C1 segment of cervical spinal cord (tissue), 14 donors: Measurements from ENCODE around the gene G6PC3.
A peak's percentile ranks its signal among the peaks of the same experiment; 100 is the strongest.
"Not testable (repeated sequence)": the region's sequence is repeated elsewhere in the genome, so short reads cannot be mapped to it uniquely, and the experiment has no call there.

Source experiments
- DNase-seq, 14 donors: peaks; one replicate each; lab custom pipeline; 2025; lab: John Stamatoyannopoulos, UW

Gene G6PC3

DNA sequence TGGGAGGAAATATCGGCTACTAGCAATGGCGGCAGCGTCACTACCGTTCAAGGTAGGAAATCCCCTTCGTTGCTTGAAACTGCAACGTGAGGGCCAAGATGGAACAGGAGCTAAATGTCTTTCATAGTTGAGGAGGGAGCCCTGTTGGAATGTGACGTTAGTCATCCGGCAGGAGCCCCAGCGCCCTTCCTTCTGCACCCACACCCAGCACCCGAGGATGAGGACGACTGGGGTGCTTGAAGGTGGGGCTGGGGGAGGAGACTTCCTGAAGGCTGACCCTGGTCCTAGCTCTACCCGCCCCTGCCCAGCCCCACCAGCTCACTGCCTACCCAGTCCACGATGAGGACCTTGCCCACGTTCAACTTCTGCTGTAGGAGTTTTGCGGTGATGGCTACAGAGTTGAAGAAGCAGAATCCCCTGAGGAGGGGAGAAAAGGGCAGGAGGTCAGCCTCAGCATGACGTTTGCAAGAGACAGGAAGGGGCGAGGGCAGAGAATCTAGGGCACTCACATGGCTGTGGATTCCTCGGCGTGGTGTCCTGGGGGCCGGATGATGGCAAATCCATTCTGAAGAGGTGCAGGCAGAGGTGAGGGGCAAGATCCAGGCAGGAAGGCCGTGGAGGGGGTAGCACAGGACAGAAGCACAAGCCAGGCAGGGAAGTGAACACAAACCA is 11.9 kb downstream of the G6PC3 start:
- no peak for DNase-seq

DNA sequence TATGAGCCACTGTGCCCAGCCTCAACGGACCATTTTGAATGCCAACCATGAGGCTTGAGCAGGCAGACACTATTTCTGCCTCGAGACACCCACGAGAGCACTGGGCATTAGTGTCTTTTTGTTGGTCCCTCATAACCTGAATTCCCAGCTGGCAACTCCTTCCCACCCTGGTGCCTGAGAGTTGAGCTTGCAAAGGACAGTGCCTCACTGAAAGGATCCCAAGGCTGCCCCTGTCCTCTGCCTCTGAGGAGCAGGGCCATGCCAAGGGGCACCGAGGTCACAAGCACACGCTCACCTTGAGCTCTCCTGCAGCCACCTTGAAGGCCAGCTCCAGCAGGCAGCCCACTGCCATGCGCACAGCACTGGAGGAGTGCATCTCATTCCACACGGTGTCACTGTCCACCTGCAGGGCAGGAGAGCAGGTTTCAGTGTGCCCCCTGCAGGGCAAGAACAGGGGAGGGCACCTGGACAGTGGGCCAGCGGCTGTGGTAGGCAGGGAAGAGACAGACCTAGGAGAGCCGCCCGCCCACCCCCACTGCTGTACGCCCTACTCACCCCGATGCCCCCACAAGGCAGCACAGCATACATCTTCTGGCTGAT is 12.8 kb downstream of the G6PC3 start:
- DNase-seq: no peak

DNA sequence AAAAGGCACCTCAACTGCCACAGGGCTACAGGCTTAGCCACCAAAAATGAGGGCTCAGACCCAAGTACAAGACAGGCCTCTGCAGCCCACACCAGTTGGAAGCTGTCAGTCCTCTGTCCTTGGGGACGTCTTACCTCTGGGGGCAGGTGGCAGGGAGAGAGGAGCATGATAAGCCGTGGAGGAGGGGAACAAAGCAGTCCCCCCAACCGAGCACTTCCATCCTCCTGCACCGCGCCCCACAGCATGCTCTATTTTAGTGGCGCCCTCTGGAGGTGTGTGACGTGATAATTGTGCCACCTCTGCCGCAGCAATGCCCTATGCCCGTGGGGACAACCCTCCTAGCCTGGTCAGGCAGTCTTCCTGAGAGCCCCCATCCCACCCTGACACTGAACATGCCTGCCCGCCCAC is 13.6 kb downstream of the G6PC3 start:
- no peak for DNase-seq

DNA sequence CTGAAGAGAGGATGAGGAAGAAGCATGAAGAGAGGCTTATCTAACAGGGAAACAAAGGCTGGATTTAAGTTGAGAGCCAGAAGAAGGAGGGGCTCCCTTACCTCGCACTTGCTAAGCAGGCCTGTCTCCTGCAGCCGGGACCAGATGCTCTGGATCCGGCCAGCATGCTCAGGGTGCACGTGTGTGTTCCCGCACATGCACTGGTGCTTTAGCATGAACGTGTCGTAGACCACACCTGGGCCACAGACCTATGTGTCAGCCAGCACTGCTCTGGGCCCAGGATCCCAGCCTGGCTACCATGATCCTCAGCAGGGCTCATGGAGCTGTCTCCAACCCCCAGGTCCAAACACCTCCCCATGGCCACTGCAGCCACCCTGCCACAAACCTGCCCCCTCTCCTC is 14.4 kb downstream of the G6PC3 start:
- DNase-seq: no peak

DNA sequence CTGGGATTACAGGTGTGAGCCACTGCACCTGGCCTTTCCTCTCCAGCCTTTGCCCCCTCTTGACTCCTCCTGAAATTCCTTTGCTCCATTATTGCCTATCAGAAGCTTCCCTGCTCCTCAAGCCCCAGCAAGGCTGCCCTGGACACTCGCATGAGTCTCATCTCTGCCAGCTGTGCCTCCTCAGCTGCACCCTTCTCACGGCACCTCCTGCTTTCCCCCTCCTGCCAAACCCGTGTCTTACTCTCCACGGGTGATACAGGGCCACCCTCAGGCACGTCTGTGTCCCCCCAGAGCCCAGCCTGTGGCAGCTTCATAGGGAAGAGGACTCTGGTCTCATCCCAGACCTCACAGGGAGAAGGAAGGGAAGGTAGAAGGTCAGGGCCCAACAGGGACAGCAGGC is 15.4 kb downstream of the G6PC3 start:
- no peak for DNase-seq

DNA sequence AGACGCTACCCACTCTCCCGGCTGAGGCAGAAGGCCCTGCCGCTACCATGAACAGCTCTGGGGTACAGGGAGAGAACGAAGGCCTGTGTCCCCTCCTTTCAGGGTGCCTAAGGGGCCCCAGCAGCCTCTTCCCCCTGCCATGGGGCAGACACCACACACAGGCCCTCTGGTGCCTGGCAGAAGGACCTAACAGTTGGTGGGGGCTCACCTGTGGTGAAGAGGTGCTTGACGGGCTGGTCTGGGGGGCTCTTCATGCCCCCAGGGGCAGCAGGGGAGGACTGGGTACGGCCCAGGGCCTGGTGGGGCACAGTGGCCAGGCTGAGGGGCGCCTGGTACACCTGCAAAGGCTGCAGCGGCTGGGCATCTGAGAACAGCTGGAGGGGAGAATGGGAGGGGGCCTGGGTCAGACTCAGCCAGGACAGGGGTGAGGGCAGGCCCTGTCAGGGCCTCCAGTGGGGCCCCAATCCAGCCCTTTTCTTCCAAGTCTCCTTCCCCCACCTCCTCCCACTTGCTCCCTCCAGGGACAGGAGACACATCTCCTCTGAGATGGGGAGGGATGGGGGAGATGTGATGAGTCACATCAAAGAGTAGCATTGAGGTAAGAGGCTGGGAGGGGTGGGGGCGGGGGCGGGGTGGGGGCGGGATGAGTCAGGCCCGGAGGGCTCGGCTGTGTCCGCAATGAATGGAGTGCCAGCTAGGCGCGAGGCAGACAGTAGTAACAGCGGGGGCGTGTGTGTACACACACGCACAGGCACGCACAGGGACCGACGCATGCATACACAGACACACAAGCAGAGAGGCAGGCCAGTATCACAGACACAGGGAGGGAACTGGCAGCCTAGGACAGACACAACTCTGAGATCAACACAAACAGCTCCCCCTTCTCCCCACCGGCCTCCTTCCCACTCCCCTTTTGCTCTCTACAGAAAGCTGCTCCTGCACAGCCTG is 16.1 kb downstream of the G6PC3 start:
- DNase-seq: peak in 2 of 14 donors; percentile 60 to 81

DNA sequence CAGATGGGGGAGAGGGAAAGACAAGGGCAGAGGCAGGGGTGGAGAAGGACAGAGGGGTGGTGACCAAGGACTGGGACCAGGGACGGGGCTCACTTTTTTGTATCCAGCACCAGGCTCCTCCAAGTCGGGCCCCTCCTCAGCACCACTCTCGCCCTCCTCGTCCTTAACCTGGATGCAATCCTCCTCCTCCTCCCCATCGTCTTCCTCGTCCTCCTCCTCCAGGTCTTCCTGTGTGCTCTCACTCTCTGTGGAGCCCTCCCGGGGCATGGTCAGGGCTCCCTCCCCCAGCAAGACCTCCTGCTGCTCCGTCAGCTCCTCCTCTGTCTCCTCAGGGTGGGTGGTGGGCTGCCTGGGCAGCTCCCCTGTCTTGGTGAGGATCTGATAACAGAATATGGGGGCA is 16.8 kb downstream of the G6PC3 start:
- no peak for DNase-seq

DNA sequence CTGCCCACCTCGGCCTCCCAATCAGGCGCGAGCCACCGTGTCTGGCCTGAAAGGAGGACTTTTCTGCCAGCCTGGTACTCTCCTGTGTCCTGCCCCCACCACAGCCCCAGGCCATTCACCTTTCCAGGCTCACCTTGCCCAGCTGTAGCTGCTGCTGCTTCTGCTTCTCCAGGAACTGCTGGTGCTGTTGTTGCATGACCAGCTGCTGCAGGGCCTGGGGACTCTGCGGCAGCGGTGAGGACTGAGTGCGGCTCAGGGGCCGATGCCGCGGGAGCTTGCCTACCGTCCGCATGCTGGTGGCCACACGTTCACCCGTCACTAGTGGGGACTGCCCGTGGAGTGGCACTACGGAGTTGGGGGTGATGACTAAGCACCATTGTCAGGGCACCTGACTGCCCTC is 17.7 kb downstream of the G6PC3 start:
- DNase-seq: no peak

DNA sequence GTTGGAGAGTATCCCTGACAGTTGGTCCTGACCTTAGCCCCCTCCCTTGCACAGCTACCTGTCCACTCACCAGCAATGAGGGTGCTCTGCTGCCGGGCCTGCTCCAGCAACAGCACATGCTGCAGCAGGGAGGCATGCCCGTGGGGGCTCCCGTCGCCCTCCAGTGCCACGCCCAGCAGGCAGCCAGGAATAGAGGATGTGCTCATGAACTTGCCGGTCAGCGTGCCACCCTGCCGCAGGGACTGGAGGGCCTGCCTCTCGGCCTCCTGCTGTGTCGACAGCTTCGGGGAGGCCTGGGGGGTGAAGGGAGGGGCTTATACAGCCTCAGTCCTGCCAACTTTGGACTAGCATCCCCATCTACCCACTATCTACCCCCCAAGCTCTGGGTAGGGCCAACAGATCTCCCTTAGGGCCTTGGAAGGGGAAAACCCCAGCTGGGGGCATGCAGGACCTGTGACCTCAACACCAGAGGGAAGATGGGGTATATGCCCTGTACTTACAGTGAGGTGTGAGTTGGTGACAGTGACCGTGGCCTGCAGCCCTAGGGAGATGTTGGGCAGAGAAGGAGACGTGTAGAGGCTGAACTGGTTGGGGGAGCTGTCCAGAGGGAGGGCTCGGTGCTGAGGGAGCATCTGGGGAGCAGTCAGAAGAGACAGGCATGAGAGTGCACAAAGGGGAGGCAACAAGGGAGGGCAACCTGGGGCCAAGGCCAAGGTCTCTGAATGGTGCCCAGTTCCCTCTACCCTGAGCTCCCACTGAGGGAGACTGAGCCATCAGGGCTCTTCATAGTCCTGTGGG is 20.9 kb downstream of the G6PC3 start:
- DNase-seq: no peak

DNA sequence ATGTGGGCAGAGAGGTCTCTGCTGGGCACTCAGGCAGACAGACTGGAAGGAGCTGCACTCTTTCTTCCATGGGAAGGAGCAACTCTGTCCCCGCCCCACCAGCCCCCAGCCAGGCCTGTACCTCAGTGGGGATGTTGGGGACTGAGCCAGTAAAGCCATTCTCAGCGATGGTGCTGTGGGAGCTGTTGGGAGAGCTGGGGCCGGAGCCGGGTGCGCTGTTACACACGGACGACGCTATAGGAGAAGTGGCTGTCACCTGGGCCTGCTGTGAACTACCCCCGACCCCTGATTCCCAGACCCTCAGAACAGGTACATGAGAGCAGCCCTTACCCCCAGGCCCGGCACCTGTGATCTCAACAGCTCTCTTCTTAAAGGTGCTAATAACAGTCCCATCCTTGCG is 21.5 kb downstream of the G6PC3 start:
- DNase-seq: no peak

DNA sequence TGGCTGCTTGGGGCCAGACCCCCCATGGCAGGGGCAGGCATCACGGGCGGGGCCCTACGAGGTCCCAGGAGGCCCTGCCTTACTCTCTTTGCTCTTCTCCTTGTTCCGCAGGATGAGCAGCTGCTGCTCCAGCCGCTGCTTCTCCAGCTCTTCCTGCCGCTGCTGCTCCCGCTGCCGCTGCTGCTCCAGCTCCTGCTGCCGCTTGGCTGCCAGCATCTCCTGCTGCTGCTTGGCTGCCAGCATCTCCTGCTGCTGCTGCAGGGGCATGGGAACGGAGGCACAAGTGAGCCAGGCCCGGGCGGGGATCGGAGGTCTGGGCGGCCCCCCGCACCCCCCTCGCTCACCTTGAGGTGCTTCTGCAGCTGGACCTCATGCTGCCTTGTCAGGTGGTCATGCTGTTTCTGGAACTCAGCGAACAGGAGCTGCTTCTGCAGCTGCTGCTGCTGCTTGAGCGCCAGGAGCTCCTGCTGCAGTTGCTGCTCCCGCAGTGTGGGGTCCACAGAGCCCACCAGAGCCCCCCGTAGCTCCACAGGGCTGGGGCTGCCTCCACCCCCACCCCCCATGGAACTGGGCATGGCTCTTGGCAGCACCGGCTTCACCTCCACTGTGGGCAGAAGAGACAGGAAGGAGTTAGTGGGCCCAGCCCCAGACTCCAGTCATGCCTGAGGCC is 22.8 kb downstream of the G6PC3 start:
- no peak for DNase-seq

DNA sequence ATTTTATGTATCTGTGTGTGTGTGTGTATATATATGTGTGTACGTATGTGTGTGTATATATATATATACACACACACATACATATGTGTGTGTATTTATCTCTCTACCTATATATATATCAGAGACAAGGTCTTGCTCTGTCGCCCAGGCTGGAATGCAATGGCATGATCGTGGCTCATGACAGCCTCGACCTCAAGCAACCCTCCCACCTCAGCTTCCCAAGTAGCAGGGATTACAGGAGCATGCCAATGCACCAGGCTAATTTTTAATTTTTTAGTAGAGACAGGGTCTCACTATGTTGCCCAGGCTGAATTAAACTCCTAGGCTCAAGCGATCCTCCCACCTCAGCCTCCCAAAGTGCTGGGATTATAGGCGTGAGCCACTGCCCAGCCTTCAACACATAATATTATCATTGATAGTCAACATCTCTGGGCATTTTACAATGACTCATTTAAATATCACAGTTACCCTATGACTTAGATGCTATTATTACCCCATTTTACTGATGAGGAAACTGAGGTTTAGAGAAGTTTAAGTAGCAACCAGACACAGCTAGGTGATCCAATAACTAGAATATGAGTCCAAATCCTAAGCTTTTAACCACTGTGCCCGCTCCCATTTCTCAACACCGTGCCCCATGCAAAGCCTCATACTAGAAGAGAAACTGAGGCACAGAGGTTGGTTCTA is 24.3 kb downstream of the G6PC3 start:
- no peak for DNase-seq

DNA sequence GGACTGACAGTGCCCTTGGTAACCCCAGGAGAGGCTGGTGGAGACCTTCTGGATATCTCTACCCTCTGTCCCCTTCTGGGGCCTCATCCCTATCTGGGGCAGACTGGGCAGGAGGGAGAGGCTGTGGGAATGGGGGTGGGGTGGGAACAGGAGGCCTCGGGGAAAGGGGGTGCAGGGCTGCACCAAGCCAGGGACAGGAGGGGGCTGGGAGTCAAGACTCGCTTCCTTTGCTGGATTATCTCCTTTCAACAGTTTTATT is 24.8 kb downstream of the G6PC3 start:
- no peak for DNase-seq

DNA sequence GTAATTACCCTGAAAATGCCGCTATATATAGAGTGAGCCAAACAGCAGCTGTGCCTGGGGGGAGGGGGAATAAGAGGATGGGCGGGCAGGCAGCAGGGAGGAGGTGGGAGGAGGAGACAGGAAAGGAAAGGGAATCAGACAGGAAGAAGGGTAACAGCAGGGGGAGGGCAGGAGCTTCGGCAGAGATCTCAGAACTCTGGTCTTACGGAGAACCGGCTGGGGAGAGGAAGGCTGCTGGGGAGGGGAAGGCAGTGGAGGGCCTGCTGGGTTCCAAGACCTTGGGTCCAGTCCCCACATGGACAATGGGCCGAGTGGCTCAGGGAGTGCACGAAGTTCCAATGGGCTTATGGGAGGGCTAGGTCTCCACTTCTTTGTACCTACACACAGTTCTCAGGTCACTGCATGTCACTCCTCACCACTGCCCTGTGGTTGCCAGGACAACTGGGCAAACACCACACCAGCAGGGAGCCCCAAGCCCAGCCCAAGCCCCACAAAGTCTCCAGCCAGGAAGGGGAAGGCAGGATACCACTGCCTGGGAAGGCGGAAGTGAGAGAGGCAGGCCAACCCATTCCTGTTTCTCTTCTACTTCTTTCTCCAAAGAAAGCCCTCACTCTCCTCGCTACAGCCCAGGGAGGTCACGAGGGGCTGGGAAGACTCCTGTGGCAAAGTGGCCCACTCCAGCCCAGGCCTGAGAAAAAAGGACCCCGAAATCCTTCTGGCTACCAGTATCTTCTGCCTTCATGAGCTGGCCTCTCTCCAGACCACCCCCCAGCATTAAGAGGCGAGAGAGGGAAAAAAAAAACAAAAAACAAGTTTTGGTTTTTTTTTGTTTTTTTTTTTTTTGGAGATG is 25.3 kb downstream of the G6PC3 start:
- DNase-seq: peak in 7 of 14 donors; percentile 31 to 71 (median 51)

DNA sequence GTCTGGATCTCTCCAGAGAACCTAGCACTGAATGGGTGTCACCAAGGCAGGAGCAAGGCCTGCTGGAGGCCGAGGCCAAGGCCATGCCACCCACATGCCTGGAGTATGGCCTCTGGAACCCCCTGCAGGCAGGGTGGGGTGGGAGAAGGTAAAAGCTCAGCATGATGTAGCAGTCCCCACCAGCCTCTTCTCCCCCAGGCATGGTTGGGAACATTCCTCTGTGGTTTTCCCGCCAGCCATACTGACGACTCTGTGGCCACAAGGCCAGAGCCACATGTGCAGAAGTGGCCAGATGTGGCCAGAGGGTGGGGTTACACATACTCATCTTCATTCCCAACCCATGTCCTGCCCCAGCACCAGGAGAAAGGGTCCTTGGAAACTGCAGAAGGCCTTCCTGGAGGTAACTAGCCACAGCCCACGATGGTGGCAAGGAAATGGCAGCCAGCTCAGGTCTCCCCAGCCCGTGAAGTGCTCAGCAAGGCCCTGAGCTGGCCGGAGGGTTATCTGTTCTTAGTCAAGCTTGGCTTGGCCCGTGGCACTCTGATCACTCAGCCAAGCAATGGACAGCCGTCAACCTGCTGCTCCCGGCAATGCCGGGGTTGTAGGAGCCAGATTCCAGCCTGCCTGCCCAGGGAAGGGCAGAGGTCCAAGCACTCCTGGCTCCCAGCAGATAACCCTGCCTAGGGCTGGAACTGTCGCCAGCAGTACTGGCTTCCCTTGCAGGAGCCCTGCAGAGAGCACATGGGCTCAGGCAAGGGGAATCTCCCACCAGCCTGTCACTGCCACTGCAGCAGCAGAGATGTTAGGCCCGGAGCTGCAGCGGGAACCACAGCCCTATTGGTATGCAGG is 26.8 kb downstream of the G6PC3 start:
- DNase-seq: peak in 5 of 14 donors; percentile 33 to 96 (median 35)

DNA sequence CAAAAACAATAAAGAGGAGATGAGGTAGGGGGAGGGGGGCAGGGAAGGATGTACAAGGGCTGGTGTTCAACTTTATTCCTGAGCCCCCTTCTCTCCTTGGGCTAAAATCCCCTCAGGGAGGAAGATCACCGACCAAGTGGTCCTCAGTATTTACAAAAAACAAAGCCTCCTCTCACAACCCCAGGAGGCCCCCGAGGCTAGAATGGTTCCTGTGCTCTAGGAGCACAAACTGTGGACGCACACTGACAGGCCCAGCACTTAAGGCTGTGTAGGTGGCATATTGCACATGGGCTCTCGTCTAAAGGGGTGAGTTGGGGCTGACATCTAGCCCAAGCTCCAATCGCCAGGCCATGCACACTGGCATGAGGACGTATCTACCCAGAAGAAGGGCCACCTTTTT is 31.3 kb downstream of the G6PC3 start:
- DNase-seq: not testable (repeated sequence)

DNA sequence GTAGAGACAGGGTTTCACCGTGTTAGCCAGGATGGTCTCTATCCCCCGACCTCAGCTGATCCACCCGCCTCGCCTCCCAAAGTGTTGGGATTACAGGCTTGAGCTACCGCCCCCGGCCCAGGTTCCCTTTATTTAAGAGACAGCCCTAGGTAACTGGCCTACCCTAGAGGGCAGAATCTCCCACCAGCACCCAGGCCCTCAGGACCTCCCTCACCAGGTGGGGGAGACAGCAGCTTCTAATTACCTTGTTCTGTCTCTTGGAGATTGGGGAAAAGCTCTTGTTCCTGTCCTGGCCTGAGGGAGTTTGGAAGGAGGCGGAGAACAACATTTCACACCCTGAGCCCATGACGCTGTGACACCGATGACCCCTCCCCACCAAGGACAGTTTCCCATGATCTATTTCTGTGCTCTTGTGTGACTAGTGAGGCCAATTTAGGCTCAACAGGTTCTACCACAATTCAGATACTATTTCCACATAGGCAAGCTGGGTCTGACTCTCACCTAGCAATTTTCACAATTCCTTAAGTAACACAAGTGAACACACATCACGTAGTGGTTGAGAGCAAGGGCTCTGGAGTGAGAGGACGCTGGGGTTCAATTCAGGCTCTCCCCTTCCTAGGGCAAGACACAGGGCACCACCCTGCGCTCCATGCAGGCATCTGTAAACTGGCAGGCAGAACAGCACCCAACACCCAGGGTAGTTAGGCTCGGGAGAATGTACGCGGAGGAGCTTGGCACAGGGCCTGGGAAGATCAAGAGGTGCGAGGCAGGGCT is 32.5 kb downstream of the G6PC3 start:
- no peak for DNase-seq

DNA sequence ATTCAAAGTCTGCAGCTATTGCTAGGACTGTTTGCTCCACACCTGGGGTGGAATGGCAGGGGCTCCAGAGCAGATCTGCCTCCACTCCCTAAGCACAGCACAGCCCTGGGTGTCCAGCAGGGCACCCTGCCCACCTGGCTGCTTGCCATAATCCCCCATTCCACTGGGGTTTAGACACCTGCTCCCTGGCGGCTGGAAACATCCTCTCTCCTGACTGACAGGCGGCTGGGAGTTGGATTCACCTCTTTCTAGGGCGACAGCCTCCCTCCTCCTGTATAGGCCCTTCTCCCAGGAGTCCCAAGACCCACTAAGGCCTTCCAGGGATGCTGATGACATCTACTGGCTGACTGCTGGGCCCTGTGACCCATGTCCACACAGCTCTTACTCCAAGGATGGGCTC is 34.9 kb downstream of the G6PC3 start:
- no peak for DNase-seq
